GM06990 (cell line): Measurements from ENCODE around the gene MS4A5.

Source experiments
- DNase-seq: peaks from one replicate; pipeline ENCODE4 v3.0.0-alpha.2; 2011; ENCODE audit not compliant: insufficient read length; ENCODE audit errors: extremely low read depth
- H3K27me3 ChIP-seq: replicated peaks from 2 replicates; pipeline ENCODE4 v1.6.0; 2011; ENCODE audit warnings: low read length; ENCODE audit not compliant: control insufficient read depth, insufficient read depth
- H3K36me3 ChIP-seq: 2 replicates; pipeline ENCODE4 v1.5.1; 2011; ENCODE audit warnings: low read length; ENCODE audit not compliant: control insufficient read depth, insufficient read depth
- H3K4me3 ChIP-seq: replicated peaks from 2 replicates; pipeline ENCODE4 v1.5.1; 2011; ENCODE audit warnings: low read depth, mild to moderate bottlenecking, control low read depth, low read length
- TF ChIP-seq, protein P1 (sequence below): IDR thresholded peaks from 2 replicates; pipeline ENCODE4 v1.5.1; 2011; ENCODE audit warnings: low read length, control low read depth, mild to moderate bottlenecking, inconsistent platforms; ENCODE audit not compliant: insufficient read depth, poor library complexity, severe bottlenecking

Gene MS4A5, protein sequence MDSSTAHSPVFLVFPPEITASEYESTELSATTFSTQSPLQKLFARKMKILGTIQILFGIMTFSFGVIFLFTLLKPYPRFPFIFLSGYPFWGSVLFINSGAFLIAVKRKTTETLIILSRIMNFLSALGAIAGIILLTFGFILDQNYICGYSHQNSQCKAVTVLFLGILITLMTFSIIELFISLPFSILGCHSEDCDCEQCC

DNA sequence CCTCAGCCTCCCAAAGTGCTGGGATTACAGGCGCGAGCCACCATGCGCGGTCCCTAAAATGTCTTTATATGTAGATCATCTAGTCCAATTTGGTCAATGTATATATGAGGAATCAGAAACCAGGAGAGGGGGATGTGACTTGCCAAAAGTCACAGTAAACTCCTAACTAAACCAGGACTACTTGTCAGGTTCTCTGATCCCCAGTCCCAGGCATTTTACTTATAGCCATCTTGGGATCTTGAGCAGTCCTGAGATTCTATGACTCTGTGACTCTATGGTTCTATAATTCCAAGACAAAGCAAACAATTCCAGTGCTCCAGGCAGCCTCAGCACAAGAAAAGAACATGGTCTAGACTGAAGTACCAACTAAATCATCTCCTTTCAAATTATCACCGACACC, at the start of gene MS4A5:
Gene MS4A5, plus strand, starts transcription at position 301 of the 400 bp plus-strand sequence. CDS start 103 bp downstream, outside the sequence.
- TF ChIP-seq, protein P1, sequence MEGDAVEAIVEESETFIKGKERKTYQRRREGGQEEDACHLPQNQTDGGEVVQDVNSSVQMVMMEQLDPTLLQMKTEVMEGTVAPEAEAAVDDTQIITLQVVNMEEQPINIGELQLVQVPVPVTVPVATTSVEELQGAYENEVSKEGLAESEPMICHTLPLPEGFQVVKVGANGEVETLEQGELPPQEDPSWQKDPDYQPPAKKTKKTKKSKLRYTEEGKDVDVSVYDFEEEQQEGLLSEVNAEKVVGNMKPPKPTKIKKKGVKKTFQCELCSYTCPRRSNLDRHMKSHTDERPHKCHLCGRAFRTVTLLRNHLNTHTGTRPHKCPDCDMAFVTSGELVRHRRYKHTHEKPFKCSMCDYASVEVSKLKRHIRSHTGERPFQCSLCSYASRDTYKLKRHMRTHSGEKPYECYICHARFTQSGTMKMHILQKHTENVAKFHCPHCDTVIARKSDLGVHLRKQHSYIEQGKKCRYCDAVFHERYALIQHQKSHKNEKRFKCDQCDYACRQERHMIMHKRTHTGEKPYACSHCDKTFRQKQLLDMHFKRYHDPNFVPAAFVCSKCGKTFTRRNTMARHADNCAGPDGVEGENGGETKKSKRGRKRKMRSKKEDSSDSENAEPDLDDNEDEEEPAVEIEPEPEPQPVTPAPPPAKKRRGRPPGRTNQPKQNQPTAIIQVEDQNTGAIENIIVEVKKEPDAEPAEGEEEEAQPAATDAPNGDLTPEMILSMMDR: no peak
- Histone ChIP-seq H3K36me3 (no peaks in the 10 kb centered on the region), H3K27me3 (no peaks in the 10 kb centered on the region), H3K4me3 (no peak within 1 kb of the TSS)
- DNase-seq: no peak

DNA sequence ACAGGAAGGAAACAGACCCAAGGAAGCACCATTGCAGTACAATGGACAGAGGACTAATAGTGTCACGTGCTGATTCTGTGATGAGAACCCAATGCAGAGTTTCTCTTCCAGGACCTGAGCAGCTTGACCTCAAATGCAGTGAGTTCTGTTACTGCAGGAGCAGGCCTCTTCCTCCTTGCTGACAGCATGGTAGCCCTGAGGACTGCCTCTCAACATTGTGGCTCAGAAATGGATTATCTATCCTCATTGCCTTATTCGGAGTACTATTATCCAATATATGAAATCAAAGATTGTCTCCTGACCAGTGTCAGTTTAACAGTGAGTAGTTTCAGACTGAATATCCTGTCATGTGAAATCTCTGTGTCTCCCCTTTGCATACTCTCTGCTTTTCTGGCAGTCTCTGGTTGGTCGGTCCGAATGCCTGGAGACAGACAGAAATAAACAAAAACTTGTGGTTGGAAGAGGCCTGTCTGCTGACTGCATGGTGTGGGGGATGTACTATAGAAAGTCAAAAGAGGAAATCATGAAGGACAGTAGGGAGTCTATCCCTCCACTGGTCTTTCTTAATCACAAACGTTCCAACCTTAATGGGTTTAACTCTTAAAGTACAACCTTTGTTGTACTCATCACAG, 40.0 kb upstream of the MS4A5 start:
- Histone ChIP-seq H3K36me3 (no peaks in the 10 kb centered on the region), H3K4me3 (no peak overlapping the region), H3K27me3 (no peaks in the 10 kb centered on the region)
- TF ChIP-seq, protein P1: no peak
- DNase-seq: peak; percentile 69

DNA sequence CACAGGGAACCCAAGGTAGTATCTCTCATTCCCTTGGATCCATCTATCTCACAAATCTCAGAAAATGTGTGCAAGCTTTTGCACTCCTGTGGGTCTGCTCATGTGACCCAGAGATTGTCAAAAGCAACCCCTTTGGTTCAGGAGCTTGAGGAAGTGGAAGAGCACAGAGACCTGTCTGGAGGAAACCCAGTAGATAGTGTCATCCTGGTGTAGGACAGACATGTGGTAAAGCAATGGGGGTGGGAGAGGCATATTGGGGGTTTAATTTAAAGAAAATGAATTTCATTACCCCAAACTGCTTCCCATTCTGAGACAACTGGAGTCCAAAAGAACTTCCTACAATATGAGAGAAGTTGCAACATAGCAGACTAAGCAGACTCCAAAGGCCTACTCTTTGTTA, 39.0 kb upstream of the MS4A5 start:
- H3K27me3 ChIP-seq: no peaks in the 10 kb centered on the region
- H3K36me3 ChIP-seq: no peaks in the 10 kb centered on the region
- TF ChIP-seq, protein P1: no peak
- DNase-seq: no peak
- H3K4me3 ChIP-seq: no peak overlapping the region

DNA sequence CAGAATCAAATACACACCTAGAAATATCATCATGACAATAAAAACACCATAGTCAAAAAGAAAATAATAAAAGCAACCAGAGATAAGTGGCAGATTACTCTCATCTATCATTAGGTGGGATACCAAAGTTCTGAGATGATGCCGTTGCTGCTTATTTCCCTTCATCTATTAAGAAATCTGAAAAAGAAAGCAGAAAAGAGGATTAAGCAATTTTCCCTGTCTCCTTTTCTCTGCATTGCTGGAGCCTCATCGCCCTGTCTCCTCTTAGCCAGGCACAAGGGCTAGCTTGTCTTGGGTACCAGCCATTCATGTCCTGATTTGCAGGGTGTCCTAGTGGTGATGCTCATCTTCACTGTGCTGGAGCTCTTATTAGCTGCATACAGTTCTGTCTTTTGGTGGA, 37.0 kb upstream of the MS4A5 start:
- Histone ChIP-seq H3K27me3 (no peaks in the 10 kb centered on the region), H3K4me3 (no peak overlapping the region), H3K36me3 (no peaks in the 10 kb centered on the region)
- TF ChIP-seq, protein P1: no peak
- no peak for DNase-seq

DNA sequence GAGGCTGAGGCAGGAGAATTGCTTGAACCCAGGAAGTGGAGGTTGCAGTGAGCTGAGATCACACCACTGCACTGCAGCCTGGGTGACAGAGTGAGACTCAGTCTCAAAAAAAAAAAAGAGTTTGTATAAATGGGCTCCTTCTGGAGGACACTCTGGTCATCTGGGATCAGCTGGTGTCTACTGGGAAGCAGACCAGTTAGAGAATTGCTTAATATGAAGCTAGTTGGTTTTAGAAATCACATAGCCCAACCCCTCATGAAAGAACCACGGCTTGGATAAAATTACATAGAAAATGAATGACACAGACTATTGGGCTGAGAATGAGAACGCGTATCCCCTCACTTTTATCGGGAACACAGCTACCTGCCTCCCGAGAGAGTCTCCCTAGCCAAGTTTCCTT, 36.4 kb upstream of the MS4A5 start:
- Histone ChIP-seq H3K4me3 (no peak overlapping the region), H3K36me3 (no peaks in the 10 kb centered on the region), H3K27me3 (no peaks in the 10 kb centered on the region)
- TF ChIP-seq, protein P1: no peak
- DNase-seq: no peak
